ENCODE results near the gene TMEM106C.

The TMEM106C gene

GRCh38 chr12:47972895-47973294, 9.5 kb downstream of the TMEM106C start:
- ATAC-seq = no peak
- TF ChIP-seq CREB5 (CRISPR knock-in tag; IDR thresholded peaks at IDR 0.05; ENCODE audit: low read depth) = no peak
- TF ChIP-seq ZNF565 (CRISPR knock-in tag; conservative IDR thresholded peaks at IDR 0.05; ENCODE audit: low read depth) = no peak
- no peak for TF ChIP-seq ZFP3 (CRISPR knock-in tag; IDR thresholded peaks at IDR 0.05)
- no peak for TF ChIP-seq OSR1 (CRISPR knock-in tag; IDR thresholded peaks at IDR 0.05)
- no peak for TF ChIP-seq ARNTL (CRISPR knock-in tag; IDR thresholded peaks at IDR 0.05; ENCODE audit: borderline replicate concordance, low read depth)
- no peak for TF ChIP-seq ESRRG (CRISPR knock-in tag; IDR thresholded peaks at IDR 0.05)
- no peak for TF ChIP-seq TOX (CRISPR knock-in tag; IDR thresholded peaks at IDR 0.05; ENCODE audit: borderline replicate concordance)
- TF ChIP-seq RARB (CRISPR knock-in tag; IDR thresholded peaks at IDR 0.05) = no peak
- no peak for TF ChIP-seq TCF4 (CRISPR knock-in tag; IDR thresholded peaks at IDR 0.05; ENCODE audit: borderline replicate concordance)
- TF ChIP-seq ZNF70 (CRISPR knock-in tag; IDR thresholded peaks at IDR 0.05) = no peak
- no peak for TF ChIP-seq ZNF8 (CRISPR knock-in tag; IDR thresholded peaks at IDR 0.05)
- no peak for TF ChIP-seq ZFP30 (CRISPR knock-in tag; IDR thresholded peaks at IDR 0.05)
- TF ChIP-seq CSDC2 (CRISPR knock-in tag; IDR thresholded peaks at IDR 0.05) = no peak
- TF ChIP-seq, protein P1, sequence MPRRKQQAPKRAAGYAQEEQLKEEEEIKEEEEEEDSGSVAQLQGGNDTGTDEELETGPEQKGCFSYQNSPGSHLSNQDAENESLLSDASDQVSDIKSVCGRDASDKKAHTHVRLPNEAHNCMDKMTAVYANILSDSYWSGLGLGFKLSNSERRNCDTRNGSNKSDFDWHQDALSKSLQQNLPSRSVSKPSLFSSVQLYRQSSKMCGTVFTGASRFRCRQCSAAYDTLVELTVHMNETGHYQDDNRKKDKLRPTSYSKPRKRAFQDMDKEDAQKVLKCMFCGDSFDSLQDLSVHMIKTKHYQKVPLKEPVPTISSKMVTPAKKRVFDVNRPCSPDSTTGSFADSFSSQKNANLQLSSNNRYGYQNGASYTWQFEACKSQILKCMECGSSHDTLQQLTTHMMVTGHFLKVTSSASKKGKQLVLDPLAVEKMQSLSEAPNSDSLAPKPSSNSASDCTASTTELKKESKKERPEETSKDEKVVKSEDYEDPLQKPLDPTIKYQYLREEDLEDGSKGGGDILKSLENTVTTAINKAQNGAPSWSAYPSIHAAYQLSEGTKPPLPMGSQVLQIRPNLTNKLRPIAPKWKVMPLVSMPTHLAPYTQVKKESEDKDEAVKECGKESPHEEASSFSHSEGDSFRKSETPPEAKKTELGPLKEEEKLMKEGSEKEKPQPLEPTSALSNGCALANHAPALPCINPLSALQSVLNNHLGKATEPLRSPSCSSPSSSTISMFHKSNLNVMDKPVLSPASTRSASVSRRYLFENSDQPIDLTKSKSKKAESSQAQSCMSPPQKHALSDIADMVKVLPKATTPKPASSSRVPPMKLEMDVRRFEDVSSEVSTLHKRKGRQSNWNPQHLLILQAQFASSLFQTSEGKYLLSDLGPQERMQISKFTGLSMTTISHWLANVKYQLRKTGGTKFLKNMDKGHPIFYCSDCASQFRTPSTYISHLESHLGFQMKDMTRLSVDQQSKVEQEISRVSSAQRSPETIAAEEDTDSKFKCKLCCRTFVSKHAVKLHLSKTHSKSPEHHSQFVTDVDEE (CRISPR knock-in tag; IDR thresholded peaks at IDR 0.05) = no peak
- TF ChIP-seq, protein P2, sequence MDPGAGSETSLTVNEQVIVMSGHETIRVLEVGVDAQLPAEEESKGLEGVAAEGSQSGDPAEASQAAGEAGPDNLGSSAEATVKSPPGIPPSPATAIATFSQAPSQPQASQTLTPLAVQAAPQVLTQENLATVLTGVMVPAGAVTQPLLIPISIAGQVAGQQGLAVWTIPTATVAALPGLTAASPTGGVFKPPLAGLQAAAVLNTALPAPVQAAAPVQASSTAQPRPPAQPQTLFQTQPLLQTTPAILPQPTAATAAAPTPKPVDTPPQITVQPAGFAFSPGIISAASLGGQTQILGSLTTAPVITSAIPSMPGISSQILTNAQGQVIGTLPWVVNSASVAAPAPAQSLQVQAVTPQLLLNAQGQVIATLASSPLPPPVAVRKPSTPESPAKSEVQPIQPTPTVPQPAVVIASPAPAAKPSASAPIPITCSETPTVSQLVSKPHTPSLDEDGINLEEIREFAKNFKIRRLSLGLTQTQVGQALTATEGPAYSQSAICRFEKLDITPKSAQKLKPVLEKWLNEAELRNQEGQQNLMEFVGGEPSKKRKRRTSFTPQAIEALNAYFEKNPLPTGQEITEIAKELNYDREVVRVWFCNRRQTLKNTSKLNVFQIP (CRISPR knock-in tag; IDR thresholded peaks at IDR 0.05; ENCODE audit: borderline replicate concordance, low read depth) = no peak

DNA sequence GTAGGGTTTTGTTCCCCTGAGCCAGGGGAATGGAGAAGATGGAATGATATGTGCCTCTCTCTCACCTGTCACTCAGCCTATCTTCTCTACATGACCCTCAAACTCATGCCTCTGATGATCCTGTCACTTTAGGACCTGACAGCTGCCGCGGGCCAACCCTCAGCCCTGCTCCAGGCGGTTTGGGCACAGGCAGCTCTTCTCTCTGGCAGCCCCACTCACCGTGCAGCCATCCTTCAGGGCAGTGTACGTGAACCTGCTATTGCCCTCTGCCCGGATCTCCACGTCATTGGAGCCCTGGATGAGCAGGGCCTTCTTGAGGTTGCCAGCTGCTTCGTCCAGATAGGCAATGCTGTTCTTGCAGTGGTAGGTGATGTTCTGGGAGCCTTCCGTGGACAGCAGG, 10.5 kb downstream of the TMEM106C start:
- no peak for ATAC-seq

More for the DNA sequence above, 10.5 kb downstream of the TMEM106C start:
- TF ChIP-seq ZFP30 (CRISPR knock-in tag; IDR thresholded peaks at IDR 0.05) = no peak
- no peak for TF ChIP-seq ESRRG (CRISPR knock-in tag; IDR thresholded peaks at IDR 0.05)
- TF ChIP-seq SNAI2 (CRISPR knock-in tag; IDR thresholded peaks at IDR 0.05) = no peak
- TF ChIP-seq PPARA (CRISPR knock-in tag; IDR thresholded peaks at IDR 0.05; ENCODE audit: borderline replicate concordance) = no peak
- TF ChIP-seq, protein P3, sequence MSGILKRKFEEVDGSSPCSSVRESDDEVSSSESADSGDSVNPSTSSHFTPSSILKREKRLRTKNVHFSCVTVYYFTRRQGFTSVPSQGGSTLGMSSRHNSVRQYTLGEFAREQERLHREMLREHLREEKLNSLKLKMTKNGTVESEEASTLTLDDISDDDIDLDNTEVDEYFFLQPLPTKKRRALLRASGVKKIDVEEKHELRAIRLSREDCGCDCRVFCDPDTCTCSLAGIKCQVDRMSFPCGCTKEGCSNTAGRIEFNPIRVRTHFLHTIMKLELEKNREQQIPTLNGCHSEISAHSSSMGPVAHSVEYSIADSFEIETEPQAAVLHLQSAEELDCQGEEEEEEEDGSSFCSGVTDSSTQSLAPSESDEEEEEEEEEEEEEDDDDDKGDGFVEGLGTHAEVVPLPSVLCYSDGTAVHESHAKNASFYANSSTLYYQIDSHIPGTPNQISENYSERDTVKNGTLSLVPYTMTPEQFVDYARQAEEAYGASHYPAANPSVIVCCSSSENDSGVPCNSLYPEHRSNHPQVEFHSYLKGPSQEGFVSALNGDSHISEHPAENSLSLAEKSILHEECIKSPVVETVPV (CRISPR knock-in tag; IDR thresholded peaks at IDR 0.05) = no peak
- TF ChIP-seq ISL1 (CRISPR knock-in tag; IDR thresholded peaks at IDR 0.05) = no peak
- no peak for TF ChIP-seq ZNF8 (CRISPR knock-in tag; IDR thresholded peaks at IDR 0.05)
- TF ChIP-seq CSDC2 (CRISPR knock-in tag; IDR thresholded peaks at IDR 0.05) = no peak
- TF ChIP-seq, protein P1 (CRISPR knock-in tag; IDR thresholded peaks at IDR 0.05) = no peak
- TF ChIP-seq ZNF565 (CRISPR knock-in tag; conservative IDR thresholded peaks at IDR 0.05; ENCODE audit: low read depth) = no peak
- TF ChIP-seq PATZ1 (CRISPR knock-in tag; IDR thresholded peaks at IDR 0.05; ENCODE audit: borderline replicate concordance) = no peak
- no peak for TF ChIP-seq ARNTL (CRISPR knock-in tag; IDR thresholded peaks at IDR 0.05; ENCODE audit: borderline replicate concordance, low read depth)
- no peak for TF ChIP-seq OSR1 (CRISPR knock-in tag; IDR thresholded peaks at IDR 0.05)
- no peak for TF ChIP-seq TCF4 (CRISPR knock-in tag; IDR thresholded peaks at IDR 0.05; ENCODE audit: borderline replicate concordance)
- TF ChIP-seq TOX (CRISPR knock-in tag; IDR thresholded peaks at IDR 0.05; ENCODE audit: borderline replicate concordance) = no peak
- no peak for TF ChIP-seq RARB (CRISPR knock-in tag; IDR thresholded peaks at IDR 0.05)
